ENCODE measurements around the gene STX1B.

DNA sequence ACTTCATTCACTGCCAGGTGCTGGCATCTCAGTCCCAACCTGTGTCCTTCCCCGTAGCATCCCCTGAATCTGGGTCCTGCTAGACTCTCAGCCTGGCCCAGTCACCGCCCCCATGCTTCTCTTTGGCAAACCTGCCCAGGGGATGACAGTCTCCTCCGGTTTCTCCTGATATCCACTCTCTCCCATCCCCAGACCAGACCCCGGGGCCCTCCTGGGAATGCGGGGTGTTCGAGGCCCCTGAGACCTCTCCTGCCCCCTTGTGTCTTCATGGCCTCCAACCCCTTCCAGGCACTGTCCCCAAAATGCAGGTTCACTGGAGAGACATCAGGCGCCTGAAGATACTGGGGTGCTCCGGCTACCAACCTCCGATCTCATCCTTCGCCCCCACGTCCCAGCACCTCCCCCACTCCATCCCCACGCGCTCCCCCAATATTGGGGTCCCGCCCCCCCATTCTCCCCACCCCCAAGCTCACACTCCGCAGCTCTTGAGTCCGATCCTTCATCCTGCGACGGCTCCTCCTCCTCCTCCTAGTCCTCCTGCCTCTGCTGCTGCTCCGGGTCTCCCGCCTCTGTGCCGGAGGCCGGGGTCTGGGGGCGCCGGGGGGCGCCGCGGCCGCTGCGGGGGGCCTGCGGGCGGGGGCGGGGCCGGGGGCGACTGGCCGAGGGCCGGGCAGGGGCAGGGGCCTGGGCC, 399 bp downstream of the STX1B start:
- no peak for TF ChIP-seq POLR2A (IDR thresholded peaks at IDR 0.05)
- TF ChIP-seq CTCF (IDR thresholded peaks at IDR 0.05), result no peak

Measured in tibial nerve (tissue), 3 donors.